Thyroid gland (tissue), 4 donors: ENCODE measurements around the gene MGAT4C. TPM values are rescaled to one million over a fixed set of nuclear protein-coding genes. Genes with fewer than 3 reads are reported as not detected.

Experiments used
- DNase-seq, 2 donors: peaks; one replicate each; pipeline ENCODE4 v3.0.0-alpha.2; 2019
- H3K27ac ChIP-seq, 3 donors: fragments of 200-600 bp; sonication (generic); 1 replicate in 2 of 3; 2 replicates in 1 of 3; pipeline ENCODE4 v1.5.1; 2016 to 2019; ENCODE audit warnings: mild to moderate bottlenecking in 1 of 3, moderate library complexity in 1 of 3
- H3K27me3 ChIP-seq: fragments of 200-600 bp; sonication (generic); one replicate; pipeline ENCODE4 v1.5.1; 2019
- H3K36me3 ChIP-seq, 2 donors: fragments of 200-600 bp; sonication (generic); one replicate each; pipeline ENCODE4 v1.5.1; 2016 to 2019
- H3K4me1 ChIP-seq, 2 donors: fragments of 200-600 bp; sonication (generic); one replicate each; pipeline ENCODE4 v1.5.1; 2017 to 2019
- H3K4me3 ChIP-seq, 3 donors: fragments of 200-600 bp; sonication (generic); replicated peaks in 1 of 3; 1 replicate in 2 of 3; 2 replicates in 1 of 3; pipeline ENCODE4 v1.5.1; 2016; ENCODE audit warnings: mild to moderate bottlenecking in 1 of 3
- H3K9me3 ChIP-seq: fragments of 200-600 bp; sonication (generic); one replicate; pipeline ENCODE4 v1.5.1; 2017
- POLR2A ChIP-seq, 2 donors: fragments of 450-650 bp; IDR thresholded peaks; one replicate each; pipeline ENCODE4 v1.6.1; 2017; ENCODE audit warnings: antibody characterized with exemption in 2 of 2, mild to moderate bottlenecking in 2 of 2, moderate library complexity in 1 of 2
- WGBS, 2 donors: methylation state at CpG; one replicate each; pipeline ENCODE4 v1.1.5; 2017; 5-methylcytosine and 5-hydroxymethylcytosine counted together
- intact Hi-C: fragments of 100-400 bp; cut with DNase I; formaldehyde crosslinking; loops from one replicate; pipeline ENCODE4 v1.15.1; 2023
- total RNA-seq, 4 donors: library from RNA; depleted of rRNA; stranded (reverse); fragments of >200 nt; gene quantifications; one replicate each; pipeline ENCODE4 v1.2.3, GENCODE V29; 2016
- TF ChIP-seq, protein P1 (sequence below), 6 experiments: fragments of 200-600 bp in 3 of 6; fragments of 450-650 bp in 3 of 6; sonication (generic) in 3 of 6; IDR thresholded peaks; one replicate each; pipeline ENCODE4 v1.5.1; 2016 to 2019; ENCODE audit warnings: antibody characterized with exemption in 6 of 6, mild to moderate bottlenecking in 2 of 6, inconsistent platforms in 1 of 6, moderate library complexity in 1 of 6

The MGAT4C gene
- total RNA-seq, 4 donors from 2014 or later: 45.1 to 113 (median 63.2) TPM

DNA sequence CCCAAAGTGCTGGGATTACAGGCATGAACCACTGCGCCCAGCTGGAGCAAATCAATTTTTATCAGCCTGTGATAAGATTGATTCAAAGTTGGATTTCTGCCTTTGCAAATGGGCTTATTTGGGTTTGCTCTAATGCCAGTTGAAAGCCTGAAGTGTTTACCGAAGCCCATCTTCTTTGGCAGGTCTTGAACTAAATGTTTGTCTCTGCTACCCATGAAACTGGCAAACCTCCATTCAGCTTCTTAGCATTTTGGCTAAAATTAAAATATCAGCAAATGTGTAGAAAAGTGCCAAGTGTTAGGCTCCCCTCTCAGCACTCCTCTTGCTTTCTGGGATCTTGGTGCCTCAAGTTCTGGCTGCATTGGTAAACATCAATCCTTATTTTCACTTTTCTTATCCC lies 61.5 kb downstream of the MGAT4C start:
- Histone ChIP-seq H3K27me3 (no peaks in the 10 kb centered on the region), H3K9me3 (no peaks in the 10 kb centered on the region), H3K4me3 (no peak overlapping the region), H3K4me1 (no peaks in the 10 kb centered on the region), H3K27ac (no peak overlapping the region), H3K36me3 (no peaks in the 10 kb centered on the region)
- no peak for DNase-seq
- TF ChIP-seq, protein P1, sequence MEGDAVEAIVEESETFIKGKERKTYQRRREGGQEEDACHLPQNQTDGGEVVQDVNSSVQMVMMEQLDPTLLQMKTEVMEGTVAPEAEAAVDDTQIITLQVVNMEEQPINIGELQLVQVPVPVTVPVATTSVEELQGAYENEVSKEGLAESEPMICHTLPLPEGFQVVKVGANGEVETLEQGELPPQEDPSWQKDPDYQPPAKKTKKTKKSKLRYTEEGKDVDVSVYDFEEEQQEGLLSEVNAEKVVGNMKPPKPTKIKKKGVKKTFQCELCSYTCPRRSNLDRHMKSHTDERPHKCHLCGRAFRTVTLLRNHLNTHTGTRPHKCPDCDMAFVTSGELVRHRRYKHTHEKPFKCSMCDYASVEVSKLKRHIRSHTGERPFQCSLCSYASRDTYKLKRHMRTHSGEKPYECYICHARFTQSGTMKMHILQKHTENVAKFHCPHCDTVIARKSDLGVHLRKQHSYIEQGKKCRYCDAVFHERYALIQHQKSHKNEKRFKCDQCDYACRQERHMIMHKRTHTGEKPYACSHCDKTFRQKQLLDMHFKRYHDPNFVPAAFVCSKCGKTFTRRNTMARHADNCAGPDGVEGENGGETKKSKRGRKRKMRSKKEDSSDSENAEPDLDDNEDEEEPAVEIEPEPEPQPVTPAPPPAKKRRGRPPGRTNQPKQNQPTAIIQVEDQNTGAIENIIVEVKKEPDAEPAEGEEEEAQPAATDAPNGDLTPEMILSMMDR (IDR thresholded peaks at IDR 0.05): no peak
- no peak for TF ChIP-seq POLR2A (IDR thresholded peaks at IDR 0.05)
- 84 to 92% methylated on average over 2 of the region's 2 CpGs for WGBS, 2 donors
- intact Hi-C loops: no loop called here

DNA sequence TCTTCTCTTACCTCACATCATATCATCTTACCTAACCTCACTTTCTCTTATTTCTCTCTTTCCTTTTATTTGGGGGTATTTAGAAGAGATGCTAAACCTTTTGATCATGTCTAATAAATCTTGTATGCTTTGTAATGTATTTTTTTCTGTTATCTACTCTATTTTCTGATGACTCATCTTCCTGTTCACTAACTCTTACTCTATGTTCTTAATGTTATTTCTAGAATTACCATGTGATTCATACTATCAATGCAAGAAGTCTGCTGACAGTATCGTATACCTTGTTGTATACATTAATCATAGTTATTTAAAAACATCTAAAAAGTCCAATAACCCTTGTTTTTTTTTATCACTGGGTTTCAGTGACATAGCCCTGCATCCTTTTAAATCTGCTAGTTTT lies 62.3 kb downstream of the MGAT4C start:
- Histone ChIP-seq H3K9me3 (no peaks in the 10 kb centered on the region), H3K36me3 (no peaks in the 10 kb centered on the region), H3K27me3 (no peaks in the 10 kb centered on the region), H3K27ac (no peak overlapping the region), H3K4me3 (no peak overlapping the region), H3K4me1 (no peaks in the 10 kb centered on the region)
- 84 to 85% methylated on average over 1 of the region's 1 CpG for WGBS, 2 donors
- DNase-seq: no peak
- intact Hi-C loops: no loop called here
- no peak for TF ChIP-seq POLR2A (IDR thresholded peaks at IDR 0.05)
- TF ChIP-seq, protein P1 (IDR thresholded peaks at IDR 0.05): no peak

DNA sequence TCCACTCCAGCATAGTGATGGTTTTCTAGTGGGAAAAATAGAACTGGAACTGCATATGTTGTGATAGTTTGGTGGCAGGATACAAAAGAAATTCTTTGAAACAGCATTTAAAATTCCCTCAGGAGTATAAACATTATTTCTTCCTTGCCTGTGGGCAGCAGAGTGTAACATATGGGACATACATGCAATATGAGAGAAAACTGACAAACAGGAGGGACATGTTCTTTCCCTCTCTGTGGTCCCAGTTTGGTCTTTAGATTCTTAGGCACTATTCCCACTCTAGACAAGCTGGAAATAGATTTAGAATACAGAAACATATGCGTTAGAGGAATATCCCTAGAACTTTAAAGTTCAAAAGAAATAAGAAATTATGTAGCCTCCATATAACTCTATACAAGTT lies 68.0 kb downstream of the MGAT4C start:
- DNase-seq: no peak
- H3K9me3 ChIP-seq: no peaks in the 10 kb centered on the region
- intact Hi-C loops: no loop called here
- no peaks in the 10 kb centered on the region for H3K36me3 ChIP-seq
- TF ChIP-seq, protein P1 (IDR thresholded peaks at IDR 0.05): no peak
- TF ChIP-seq POLR2A (IDR thresholded peaks at IDR 0.05): no peak
- peaks cover 0 to 4% of the 10 kb centered on the region in 2 donors for H3K4me1 ChIP-seq
- WGBS, 2 donors: 75 to 87% methylated on average over 1 of the region's 1 CpG
- H3K27ac ChIP-seq: no peak overlapping the region
- no peak overlapping the region for H3K4me3 ChIP-seq
- no peaks in the 10 kb centered on the region for H3K27me3 ChIP-seq

DNA sequence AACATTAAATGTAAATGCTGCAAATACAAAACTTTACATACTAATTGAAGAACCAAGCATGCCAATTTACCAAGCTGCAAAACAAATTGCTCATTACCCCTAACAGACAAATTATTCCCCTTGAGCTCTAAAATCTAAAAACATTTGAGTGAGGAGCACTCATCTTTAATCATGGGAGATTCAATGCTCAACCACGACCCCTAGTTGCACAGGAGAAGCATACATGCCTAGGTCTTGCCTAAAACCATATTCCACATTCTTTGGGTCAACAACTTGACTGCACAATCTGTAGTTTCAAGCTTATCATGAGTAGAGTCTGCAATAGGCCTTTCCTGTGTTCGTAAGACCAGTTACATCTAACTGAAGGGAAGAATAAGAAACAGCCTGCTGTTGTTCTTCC lies 69.7 kb downstream of the MGAT4C start:
- Histone ChIP-seq H3K9me3 (no peaks in the 10 kb centered on the region), H3K4me1 (peaks cover 0 to 4% of the 10 kb centered on the region in 2 donors), H3K27me3 (no peaks in the 10 kb centered on the region), H3K27ac (no peak overlapping the region), H3K4me3 (no peak overlapping the region), H3K36me3 (no peaks in the 10 kb centered on the region)
- no peak for DNase-seq
- intact Hi-C loops: no loop called here
- no peak for TF ChIP-seq POLR2A (IDR thresholded peaks at IDR 0.05)
- TF ChIP-seq, protein P1 (IDR thresholded peaks at IDR 0.05): no peak
- WGBS, 2 donors: 88 to 92% methylated on average over 2 of the region's 2 CpGs

DNA sequence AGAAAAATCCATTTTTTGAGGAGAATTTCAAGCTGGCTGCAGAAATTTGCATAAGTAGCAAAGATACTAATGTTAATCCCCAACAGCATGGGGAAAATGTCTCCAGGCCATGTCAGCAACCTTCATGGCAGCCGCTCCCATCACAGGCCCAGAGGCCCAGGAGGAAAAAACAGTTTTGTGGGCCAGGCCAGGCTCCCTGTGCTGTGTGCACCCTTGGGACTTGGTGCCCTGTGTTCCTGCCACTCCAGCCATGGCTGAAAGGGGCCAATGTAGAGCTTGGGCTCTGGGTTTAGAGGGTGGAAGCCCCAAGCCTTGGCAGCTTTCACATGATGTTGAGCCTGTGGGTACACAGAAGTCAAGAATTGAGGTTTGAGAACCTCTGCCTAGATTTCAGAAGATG lies 76.3 kb downstream of the MGAT4C start:
- no peak for TF ChIP-seq POLR2A (IDR thresholded peaks at IDR 0.05)
- TF ChIP-seq, protein P1 (IDR thresholded peaks at IDR 0.05): no peak
- no peak overlapping the region for H3K4me3 ChIP-seq
- intact Hi-C loops: no loop called here
- 94% methylated on average over 1 of the region's 1 CpG for WGBS, 2 donors
- no peak overlapping the region for H3K27ac ChIP-seq
- no peaks in the 10 kb centered on the region for H3K4me1 ChIP-seq
- no peak for DNase-seq
- H3K27me3 ChIP-seq: no peaks in the 10 kb centered on the region
- no peaks in the 10 kb centered on the region for H3K36me3 ChIP-seq
- no peaks in the 10 kb centered on the region for H3K9me3 ChIP-seq
